ENCODE results near the gene TAF1B.

TAF1B gene

GRCh38 chr2:9808334-9809063 is 34.8 kb upstream of the TAF1B start:
- DNase-seq (ENCODE audit: low read depth) = no peak

GRCh38 chr2:9809064-9809356 is 34.3 kb upstream of the TAF1B start:
- DNase-seq (ENCODE audit: low read depth) = no peak

- no peak for DNase-seq (ENCODE audit: low read depth)
Observed at GRCh38 chr2:9809448-9810088, 33.7 kb upstream of the TAF1B start.

- DNase-seq (ENCODE audit: low read depth) = no peak
Observed at GRCh38 chr2:9811216-9811615, 32.1 kb upstream of the TAF1B start.

GRCh38 chr2:9811679-9812511 is 31.4 kb upstream of the TAF1B start:
- DNase-seq (ENCODE audit: low read depth) = no peak

GRCh38 chr2:9812945-9813311 is 30.3 kb upstream of the TAF1B start:
- no peak for DNase-seq (ENCODE audit: low read depth)

- peak; percentile 55 for DNase-seq (ENCODE audit: low read depth)
Observed at GRCh38 chr2:9813312-9814128, 29.8 kb upstream of the TAF1B start.

GRCh38 chr2:9814129-9814868 is 29.0 kb upstream of the TAF1B start:
- DNase-seq (ENCODE audit: low read depth) = no peak

- DNase-seq (ENCODE audit: low read depth) = no peak
Observed at GRCh38 chr2:9815076-9815475, 28.2 kb upstream of the TAF1B start.

GRCh38 chr2:9815844-9816279 is 27.4 kb upstream of the TAF1B start:
- DNase-seq (ENCODE audit: low read depth) = no peak

- no peak for DNase-seq (ENCODE audit: low read depth)
Observed at GRCh38 chr2:9818097-9818496, 25.2 kb upstream of the TAF1B start.

- no peak for DNase-seq (ENCODE audit: low read depth)
Observed at GRCh38 chr2:9819551-9819950, 23.7 kb upstream of the TAF1B start.

GRCh38 chr2:9820020-9820973 is 23.0 kb upstream of the TAF1B start:
- DNase-seq (ENCODE audit: low read depth) = no peak

- DNase-seq (ENCODE audit: low read depth) = no peak
Observed at GRCh38 chr2:9821805-9822445, 21.3 kb upstream of the TAF1B start.

GRCh38 chr2:9824441-9824840 is 18.8 kb upstream of the TAF1B start:
- no peak for DNase-seq (ENCODE audit: low read depth)

- no peak for DNase-seq (ENCODE audit: low read depth)
Observed at GRCh38 chr2:9824956-9825720, 18.1 kb upstream of the TAF1B start.

GRCh38 chr2:9826208-9826607 is 17.1 kb upstream of the TAF1B start:
- DNase-seq (ENCODE audit: low read depth) = no peak

GRCh38 chr2:9830685-9831410 is 12.4 kb upstream of the TAF1B start:
- no peak for DNase-seq (ENCODE audit: low read depth)

All from stimulated activated CD8-positive, alpha-beta memory T cell treated with anti-CD3 and anti-CD28 coated beads, Interleukin-12 subunit alpha, Interleukin-12 subunit beta, amount 100 ng/mL, for 1 hour (primary cell).